ENCODE results near the gene FAM3B.

DNA sequence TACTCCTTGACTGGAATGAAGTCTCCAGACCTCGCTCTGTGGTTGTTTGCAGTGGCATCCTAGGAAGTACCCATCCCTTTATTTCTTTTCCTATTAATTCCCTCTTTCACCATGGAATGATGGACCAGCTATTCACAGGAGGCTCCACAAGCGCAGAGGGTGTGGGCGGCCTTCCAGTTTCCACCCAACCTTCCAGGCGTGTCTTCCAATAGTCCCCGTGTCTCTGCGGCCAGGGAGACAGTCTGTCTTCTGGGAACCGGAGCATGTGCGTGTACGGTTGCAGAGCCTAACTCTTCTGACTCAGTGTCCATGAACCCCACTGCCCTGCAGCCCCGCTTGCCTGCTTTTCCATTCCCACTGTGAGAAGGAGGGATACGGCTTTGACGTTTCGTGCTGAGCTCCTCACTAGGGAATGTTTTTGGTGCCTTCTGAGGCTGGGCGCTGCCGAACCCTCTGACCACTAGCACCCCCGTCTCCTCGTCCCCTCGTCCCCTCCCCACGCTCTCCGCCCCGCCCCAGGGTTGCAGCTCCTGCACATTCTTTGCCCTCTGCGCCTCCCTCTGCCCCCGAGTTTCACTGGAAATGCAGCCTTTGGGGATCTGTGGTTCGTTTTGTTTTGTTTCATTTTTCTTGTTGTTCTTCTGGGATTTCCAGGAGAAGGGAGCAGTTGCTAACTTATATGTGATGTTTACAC, 26.3 kb upstream of the FAM3B start:
- TF ChIP-seq EZH2 (IDR thresholded peaks at IDR 0.05; ENCODE audit: low read depth, unreplicated experiment) (no peak), STAT1 (IDR thresholded peaks at IDR 0.05; ENCODE audit: unreplicated experiment) (no peak)
- TF ChIP-seq, protein P1, sequence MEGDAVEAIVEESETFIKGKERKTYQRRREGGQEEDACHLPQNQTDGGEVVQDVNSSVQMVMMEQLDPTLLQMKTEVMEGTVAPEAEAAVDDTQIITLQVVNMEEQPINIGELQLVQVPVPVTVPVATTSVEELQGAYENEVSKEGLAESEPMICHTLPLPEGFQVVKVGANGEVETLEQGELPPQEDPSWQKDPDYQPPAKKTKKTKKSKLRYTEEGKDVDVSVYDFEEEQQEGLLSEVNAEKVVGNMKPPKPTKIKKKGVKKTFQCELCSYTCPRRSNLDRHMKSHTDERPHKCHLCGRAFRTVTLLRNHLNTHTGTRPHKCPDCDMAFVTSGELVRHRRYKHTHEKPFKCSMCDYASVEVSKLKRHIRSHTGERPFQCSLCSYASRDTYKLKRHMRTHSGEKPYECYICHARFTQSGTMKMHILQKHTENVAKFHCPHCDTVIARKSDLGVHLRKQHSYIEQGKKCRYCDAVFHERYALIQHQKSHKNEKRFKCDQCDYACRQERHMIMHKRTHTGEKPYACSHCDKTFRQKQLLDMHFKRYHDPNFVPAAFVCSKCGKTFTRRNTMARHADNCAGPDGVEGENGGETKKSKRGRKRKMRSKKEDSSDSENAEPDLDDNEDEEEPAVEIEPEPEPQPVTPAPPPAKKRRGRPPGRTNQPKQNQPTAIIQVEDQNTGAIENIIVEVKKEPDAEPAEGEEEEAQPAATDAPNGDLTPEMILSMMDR (conservative IDR thresholded peaks at IDR 0.05; ENCODE audit: low read depth in 2 of 2): no peak

Measured in GM23338 (cell line).